Brain microvascular endothelial cell (primary cell): ENCODE data around the gene RTN4IP1.
"Not testable (repeated sequence)": the region's sequence is repeated elsewhere in the genome, so short reads cannot be mapped to it uniquely, and the experiment has no call there.

Source experiments
- DNase-seq: peaks from one replicate; pipeline ENCODE4 v3.0.0-alpha.2; 2020
- H3K27ac ChIP-seq: fragments of 250-450 bp; sonication (Bioruptor Pico); 2 replicates; pipeline ENCODE4 v1.5.1; 2020; ENCODE audit warnings: mild to moderate bottlenecking, moderate library complexity
- H3K27me3 ChIP-seq: fragments of 250-450 bp; sonication (Bioruptor Pico); replicated peaks from 2 replicates; pipeline ENCODE4 v1.5.1; 2020; ENCODE audit warnings: mild to moderate bottlenecking
- H3K36me3 ChIP-seq: fragments of 250-450 bp; sonication (Bioruptor Pico); replicated peaks from 2 replicates; pipeline ENCODE4 v1.5.1; 2020; ENCODE audit warnings: mild to moderate bottlenecking
- H3K4me3 ChIP-seq: 2 replicates; pipeline ENCODE4 v1.5.1; 2011; ENCODE audit warnings: low read depth, mild to moderate bottlenecking, control low read depth, low read length, moderate library complexity
- CTCF ChIP-seq: IDR thresholded peaks from 2 replicates; pipeline ENCODE4 v1.5.1; 2011; ENCODE audit warnings: low read depth, mild to moderate bottlenecking, moderate library complexity, low read length, control low read depth, inconsistent platforms; ENCODE audit errors: missing control alignments
- in situ Hi-C: cut with HindIII; loops from 2 replicates; pipeline ENCODE4 v1.10.0; 2017; ENCODE audit warnings: low sequenced_read_pairs, low pct_ligation_motif_present

The RTN4IP1 gene

DNA sequence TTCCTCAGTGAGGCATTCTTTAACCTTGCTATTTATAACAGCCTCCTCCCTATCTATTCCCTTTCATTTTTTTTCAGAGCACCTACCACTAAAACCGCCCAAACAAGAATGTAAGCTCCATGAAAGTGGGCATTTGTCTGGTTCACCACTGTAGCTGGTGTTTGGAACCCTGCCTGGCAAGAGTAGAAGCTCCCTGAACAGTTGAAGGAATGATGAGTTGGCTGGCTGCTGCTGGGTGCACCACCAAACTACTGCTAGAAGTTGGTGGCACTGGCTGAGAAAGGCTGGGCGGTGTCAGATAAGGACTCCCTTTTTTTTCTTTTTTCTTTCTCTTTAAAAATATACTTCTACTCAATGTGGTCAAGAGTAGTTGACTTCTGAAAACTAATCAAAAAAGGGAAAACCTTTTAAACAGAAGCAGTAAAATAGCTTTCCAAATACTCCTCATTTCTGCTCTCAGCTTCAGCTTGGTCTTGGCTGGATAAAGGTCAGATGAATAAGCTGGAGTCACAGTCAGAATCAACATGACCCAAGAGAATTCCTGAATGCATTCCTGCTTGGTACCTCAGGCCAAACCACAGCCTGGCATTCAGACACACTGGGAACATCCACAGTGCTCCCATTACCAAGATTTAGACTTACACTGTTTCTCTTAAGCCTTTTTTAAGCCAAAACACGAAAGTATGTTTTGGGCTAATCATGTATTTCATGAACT, 38.0 kb downstream of the RTN4IP1 start:
- Histone ChIP-seq H3K36me3 (no peaks in the 10 kb centered on the region), H3K4me3 (no peak overlapping the region), H3K27me3 (no peaks in the 10 kb centered on the region), H3K27ac (peak overlapping the region; percentile 18)
- peak; percentile 62 for DNase-seq
- TF ChIP-seq CTCF, result no peak
- in situ Hi-C loops, result no loop called here

- H3K27me3 ChIP-seq, H3K27ac ChIP-seq, H3K4me3 ChIP-seq, H3K36me3 ChIP-seq, DNase-seq, in situ Hi-C loops: not testable (repeated sequence)
These were observed 40.4 kb downstream of the RTN4IP1 start for GRCh38 chr6:106588937-106589336.

DNA sequence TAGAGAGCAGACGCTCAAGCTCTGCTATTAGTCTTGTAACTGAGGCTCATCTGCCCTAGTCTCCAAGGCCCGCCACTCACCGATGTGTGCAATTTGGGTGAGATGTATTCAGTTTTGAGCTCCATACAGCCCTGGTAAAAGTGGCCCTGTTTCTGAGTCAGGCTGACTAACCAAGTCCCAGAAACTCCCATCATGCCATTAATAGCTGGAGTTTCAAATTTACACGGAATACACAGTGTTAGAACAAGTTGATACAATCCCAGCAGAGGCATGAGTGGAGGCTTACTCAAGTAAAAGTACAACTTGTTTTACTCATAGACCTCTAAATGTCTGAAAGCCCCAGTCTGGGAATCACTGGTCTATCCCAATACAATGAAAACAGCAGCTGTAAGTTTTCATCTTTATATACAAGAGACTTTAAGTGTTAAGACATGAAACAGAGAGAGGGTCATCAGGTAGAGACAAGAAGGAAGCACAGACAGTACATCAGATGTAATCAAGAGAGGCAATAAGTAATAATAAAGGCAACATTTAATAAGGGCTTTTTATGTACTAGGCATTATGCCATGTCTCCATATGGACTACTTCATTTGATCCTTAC, 42.4 kb downstream of the RTN4IP1 start:
- TF ChIP-seq CTCF, result no peak
- Histone ChIP-seq H3K27me3 (no peaks in the 10 kb centered on the region), H3K36me3 (no peaks in the 10 kb centered on the region), H3K27ac (no peak overlapping the region), H3K4me3 (no peak overlapping the region)
- in situ Hi-C loops, result no loop called here
- DNase-seq, result no peak

DNA sequence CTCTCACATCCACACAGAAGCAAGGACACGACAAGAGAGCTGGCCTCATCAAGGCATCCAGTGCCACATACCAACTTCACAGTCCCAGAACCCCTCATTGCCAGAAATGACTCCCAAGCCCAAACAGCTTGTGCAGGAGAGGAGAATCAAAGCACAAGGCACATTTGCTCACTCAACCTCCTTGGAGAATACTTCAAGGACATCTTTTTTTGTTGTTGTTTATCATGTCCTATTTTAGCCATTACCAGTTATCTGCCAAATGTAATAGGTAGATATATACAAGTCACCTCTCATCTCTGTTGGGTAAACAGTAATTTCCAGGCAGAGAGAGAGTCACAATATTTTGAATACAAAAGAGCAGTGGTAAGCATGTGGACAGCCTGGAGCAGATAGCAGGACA, 47.8 kb downstream of the RTN4IP1 start:
- Histone ChIP-seq H3K4me3 (no peak overlapping the region), H3K27me3 (no peaks in the 10 kb centered on the region), H3K36me3 (no peaks in the 10 kb centered on the region), H3K27ac (no peak overlapping the region)
- in situ Hi-C loops, result no loop called here
- DNase-seq, result no peak
- TF ChIP-seq CTCF, result no peak

GRCh38 chr6:106579281-106579680, 50.0 kb downstream of the RTN4IP1 start:
- Histone ChIP-seq H3K4me3 (no peak overlapping the region), H3K27me3 (no peaks in the 10 kb centered on the region), H3K36me3 (no peaks in the 10 kb centered on the region), H3K27ac (no peak overlapping the region)
- DNase-seq, result no peak
- TF ChIP-seq CTCF, result no peak
- in situ Hi-C loops, result no loop called here

- no peak for TF ChIP-seq CTCF
- H3K27me3 ChIP-seq, result no peaks in the 10 kb centered on the region
- peak; percentile 45 for DNase-seq
- no peak overlapping the region for H3K27ac ChIP-seq
- H3K4me3 ChIP-seq, result no peak overlapping the region
- in situ Hi-C loops, result no loop called here
- no peaks in the 10 kb centered on the region for H3K36me3 ChIP-seq
These were observed 54.4 kb downstream of the RTN4IP1 start for GRCh38 chr6:106574741-106575458.
